Ishikawa (cell line): Measurements from ENCODE around the gene CLCA1.

Experiments
- CEBPB ChIP-seq: IDR thresholded peaks from 2 replicates; pipeline ENCODE4 v1.6.1; 2012
- EGR1 ChIP-seq: IDR thresholded peaks from 2 replicates; pipeline ENCODE4 v1.6.1; 2012
- TAF1 ChIP-seq: IDR thresholded peaks from 2 replicates; pipeline ENCODE4 v1.6.1; 2012; ENCODE audit warnings: low read depth, mild to moderate bottlenecking
- TCF12 ChIP-seq: IDR thresholded peaks from 2 replicates; pipeline ENCODE4 v1.6.1; 2012; ENCODE audit warnings: low read depth
- YY1 ChIP-seq: IDR thresholded peaks from 2 replicates; pipeline ENCODE4 v1.6.1; 2012; ENCODE audit warnings: low read depth
- ZBTB7A ChIP-seq: IDR thresholded peaks from 2 replicates; pipeline ENCODE4 v1.6.1; 2012; ENCODE audit warnings: low read depth
- TF ChIP-seq, protein P1 (sequence below): IDR thresholded peaks from 2 replicates; pipeline ENCODE4 v1.6.1; 2012; ENCODE audit warnings: low read depth, mild to moderate bottlenecking
- TF ChIP-seq, protein P2 (sequence below): IDR thresholded peaks from 2 replicates; pipeline ENCODE4 v1.6.1; 2012
- TF ChIP-seq, protein P3 (sequence below): IDR thresholded peaks from 2 replicates; pipeline ENCODE4 v1.6.1; 2012

DNA sequence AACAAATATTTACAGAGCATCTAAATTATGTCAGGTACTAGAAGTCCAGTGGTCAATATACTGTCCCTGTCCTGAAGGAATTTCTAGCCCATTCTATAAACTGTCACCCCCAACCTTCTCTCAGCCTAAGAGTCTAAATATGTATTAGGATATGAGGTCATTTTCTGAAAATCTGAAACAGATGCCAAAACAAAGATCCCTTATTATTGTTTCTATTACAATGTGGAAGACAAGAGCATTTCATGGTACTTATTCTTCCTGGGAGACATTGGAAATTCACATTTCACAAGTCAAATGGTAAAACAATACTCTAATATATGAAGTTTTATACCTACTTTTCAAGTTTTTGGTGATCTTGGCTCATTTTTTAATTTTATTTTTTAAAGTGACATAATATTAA lies 2.6 kb downstream of the CLCA1 start:
- TF ChIP-seq TAF1 (no peak), CEBPB (no peak), EGR1 (no peak), YY1 (no peak), TCF12 (no peak), ZBTB7A (no peak)
- TF ChIP-seq, protein P1, sequence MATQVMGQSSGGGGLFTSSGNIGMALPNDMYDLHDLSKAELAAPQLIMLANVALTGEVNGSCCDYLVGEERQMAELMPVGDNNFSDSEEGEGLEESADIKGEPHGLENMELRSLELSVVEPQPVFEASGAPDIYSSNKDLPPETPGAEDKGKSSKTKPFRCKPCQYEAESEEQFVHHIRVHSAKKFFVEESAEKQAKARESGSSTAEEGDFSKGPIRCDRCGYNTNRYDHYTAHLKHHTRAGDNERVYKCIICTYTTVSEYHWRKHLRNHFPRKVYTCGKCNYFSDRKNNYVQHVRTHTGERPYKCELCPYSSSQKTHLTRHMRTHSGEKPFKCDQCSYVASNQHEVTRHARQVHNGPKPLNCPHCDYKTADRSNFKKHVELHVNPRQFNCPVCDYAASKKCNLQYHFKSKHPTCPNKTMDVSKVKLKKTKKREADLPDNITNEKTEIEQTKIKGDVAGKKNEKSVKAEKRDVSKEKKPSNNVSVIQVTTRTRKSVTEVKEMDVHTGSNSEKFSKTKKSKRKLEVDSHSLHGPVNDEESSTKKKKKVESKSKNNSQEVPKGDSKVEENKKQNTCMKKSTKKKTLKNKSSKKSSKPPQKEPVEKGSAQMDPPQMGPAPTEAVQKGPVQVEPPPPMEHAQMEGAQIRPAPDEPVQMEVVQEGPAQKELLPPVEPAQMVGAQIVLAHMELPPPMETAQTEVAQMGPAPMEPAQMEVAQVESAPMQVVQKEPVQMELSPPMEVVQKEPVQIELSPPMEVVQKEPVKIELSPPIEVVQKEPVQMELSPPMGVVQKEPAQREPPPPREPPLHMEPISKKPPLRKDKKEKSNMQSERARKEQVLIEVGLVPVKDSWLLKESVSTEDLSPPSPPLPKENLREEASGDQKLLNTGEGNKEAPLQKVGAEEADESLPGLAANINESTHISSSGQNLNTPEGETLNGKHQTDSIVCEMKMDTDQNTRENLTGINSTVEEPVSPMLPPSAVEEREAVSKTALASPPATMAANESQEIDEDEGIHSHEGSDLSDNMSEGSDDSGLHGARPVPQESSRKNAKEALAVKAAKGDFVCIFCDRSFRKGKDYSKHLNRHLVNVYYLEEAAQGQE = no peak
- TF ChIP-seq, protein P2, sequence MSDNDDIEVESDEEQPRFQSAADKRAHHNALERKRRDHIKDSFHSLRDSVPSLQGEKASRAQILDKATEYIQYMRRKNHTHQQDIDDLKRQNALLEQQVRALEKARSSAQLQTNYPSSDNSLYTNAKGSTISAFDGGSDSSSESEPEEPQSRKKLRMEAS = no peak
- TF ChIP-seq, protein P3, sequence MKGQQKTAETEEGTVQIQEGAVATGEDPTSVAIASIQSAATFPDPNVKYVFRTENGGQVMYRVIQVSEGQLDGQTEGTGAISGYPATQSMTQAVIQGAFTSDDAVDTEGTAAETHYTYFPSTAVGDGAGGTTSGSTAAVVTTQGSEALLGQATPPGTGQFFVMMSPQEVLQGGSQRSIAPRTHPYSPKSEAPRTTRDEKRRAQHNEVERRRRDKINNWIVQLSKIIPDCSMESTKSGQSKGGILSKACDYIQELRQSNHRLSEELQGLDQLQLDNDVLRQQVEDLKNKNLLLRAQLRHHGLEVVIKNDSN = no peak
